Panc1 (cell line): Measurements from ENCODE around the gene GPR84. TPM values are rescaled to one million over a fixed set of nuclear protein-coding genes. Genes with fewer than 3 reads are reported as not detected.

Experiments
- ATAC-seq: fragments of 200-7000 bp; cut with Tn5 transposase; 2 replicates; pipeline ENCODE4 v1.9.1; 2020; ENCODE audit warnings: mild to moderate bottlenecking, moderate library complexity
- BruUV-seq: library from RNA; stranded (reverse); fragments of 400-500 nt; replicated peaks from 2 replicates; lab custom pipeline; 2021; lab: Mats Ljungman, UMichigan
- CTCF ChIA-PET: fragments of 300-600 bp; sonication (Branson Sonifier 250); formaldehyde crosslinking; loops from one replicate; lab custom pipeline; 2022; ENCODE audit warnings: antibody characterized with exemption; lab: Charles Lee
- POLR2A ChIA-PET: fragments of 300-600 bp; sonication (Branson Sonifier 250); formaldehyde crosslinking; loops from one replicate; lab custom pipeline; 2022; ENCODE audit warnings: antibody characterized with exemption; lab: Charles Lee
- DNase-seq: peaks from one replicate; pipeline ENCODE4 v3.0.0-alpha.2; 2010; ENCODE audit warnings: low read depth, low spot score
- H3K27ac ChIP-seq: 2 replicates; pipeline ENCODE4 v1.5.1; 2011; ENCODE audit warnings: mild to moderate bottlenecking, low read length, inconsistent platforms
- H3K27me3 ChIP-seq: fragments of 200-500 bp; sonication (Bioruptor generic); 2 replicates; pipeline ENCODE4 v1.6.0; 2014; ENCODE audit warnings: low read length, inconsistent platforms; ENCODE audit not compliant: control insufficient read depth, insufficient read depth
- H3K36me3 ChIP-seq: fragments of 200-500 bp; sonication (Bioruptor generic); 2 replicates; pipeline ENCODE4 v1.5.1; 2014; ENCODE audit warnings: inconsistent platforms, mild to moderate bottlenecking, low read length, moderate library complexity; ENCODE audit not compliant: control insufficient read depth, insufficient read depth
- H3K4me1 ChIP-seq: 2 replicates; pipeline ENCODE4 v1.5.1; 2011; ENCODE audit warnings: inconsistent platforms, mild to moderate bottlenecking, low read length, moderate library complexity; ENCODE audit not compliant: control insufficient read depth, insufficient read depth
- H3K4me3 ChIP-seq, 2 experiments: 2 replicates each; pipeline ENCODE4 v1.5.1; 2011 to 2012; ENCODE audit warnings: low read depth in 2 of 2, low read length in 2 of 2, mild to moderate bottlenecking in 2 of 2, inconsistent platforms in 1 of 2, moderate library complexity in 1 of 2
- H3K9me3 ChIP-seq: fragments of 200-500 bp; sonication (Bioruptor generic); 2 replicates; pipeline ENCODE4 v1.5.1; 2014; ENCODE audit warnings: low read depth, mild to moderate bottlenecking, inconsistent platforms, low read length, moderate library complexity; ENCODE audit not compliant: control insufficient read depth, insufficient read depth
- POLR2AphosphoS5 ChIP-seq: IDR thresholded peaks from 2 replicates; pipeline ENCODE4 v1.6.1; 2012; ENCODE audit warnings: mild to moderate bottlenecking, low read depth, low read length, moderate library complexity
- SIN3A ChIP-seq: IDR thresholded peaks from 2 replicates; pipeline ENCODE4 v1.6.1; 2012; ENCODE audit warnings: low read depth, mild to moderate bottlenecking, low read length, moderate library complexity, borderline replicate concordance; ENCODE audit not compliant: insufficient read depth
- TCF7L2 ChIP-seq: IDR thresholded peaks from 2 replicates; pipeline ENCODE4 v1.6.1; 2011; ENCODE audit warnings: mild to moderate bottlenecking, low read depth, low read length, inconsistent platforms
- in situ Hi-C: cut with HindIII; loops from 2 replicates; pipeline ENCODE4 v1.10.0; 2016; ENCODE audit warnings: low sequenced_read_pairs, low pct_unique_long_range_greater_than_20kb
- intact Hi-C: fragments of 100-400 bp; cut with micrococcal nuclease; formaldehyde crosslinking; loops from one replicate; pipeline ENCODE4 v1.10.0; 2022; ENCODE audit not compliant: unreplicated experiment
- total RNA-seq: library from RNA; stranded (reverse); gene quantifications from one replicate; pipeline ENCODE4 v1.2.1, GENCODE V29; 2021; ENCODE audit not compliant: unreplicated experiment
- TF ChIP-seq, protein P1 (sequence below): fragments of 450-650 bp; IDR thresholded peaks from 2 replicates; pipeline ENCODE4 v1.5.1; 2017; ENCODE audit warnings: mild to moderate bottlenecking
- TF ChIP-seq, protein P2 (sequence below), 2 experiments: IDR thresholded peaks; 2 replicates each; pipeline ENCODE4 v1.6.1; 2011 to 2012; ENCODE audit warnings: low read depth in 2 of 2, control low read depth in 1 of 2, low read length in 1 of 2, mild to moderate bottlenecking in 1 of 2, moderate library complexity in 1 of 2; ENCODE audit not compliant: insufficient read depth in 1 of 2

GPR84 gene
- total RNA-seq, 1 experiment from 2014 or later, result not detected

DNA sequence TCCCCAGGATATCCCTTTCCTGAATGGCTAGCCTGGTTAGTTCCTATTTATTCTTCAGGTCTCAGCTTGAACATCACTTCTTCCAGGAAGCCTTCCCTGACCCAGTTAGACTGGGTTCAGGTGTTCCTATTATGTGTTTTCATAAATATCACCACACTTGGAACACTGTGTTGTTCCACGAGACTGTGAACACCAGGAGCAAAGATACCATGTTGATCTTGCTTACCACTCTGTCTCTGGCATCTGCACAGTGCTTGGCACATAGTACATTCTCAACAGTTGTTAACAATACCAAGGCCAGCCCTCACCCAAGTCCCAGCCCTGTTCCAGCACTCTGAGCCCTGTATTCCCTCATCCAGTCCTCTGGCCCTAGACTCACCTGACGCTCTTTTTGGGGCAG lies 33.9 kb upstream of the GPR84 start:
- H3K9me3 ChIP-seq, result no peaks in the 10 kb centered on the region
- DNase-seq, result no peak
- in situ Hi-C loops, result no loop called here
- H3K4me1 ChIP-seq, result no peaks in the 10 kb centered on the region
- H3K4me3 ChIP-seq, result no peak overlapping the region
- ATAC-seq, result no peak
- TF ChIP-seq, protein P1, sequence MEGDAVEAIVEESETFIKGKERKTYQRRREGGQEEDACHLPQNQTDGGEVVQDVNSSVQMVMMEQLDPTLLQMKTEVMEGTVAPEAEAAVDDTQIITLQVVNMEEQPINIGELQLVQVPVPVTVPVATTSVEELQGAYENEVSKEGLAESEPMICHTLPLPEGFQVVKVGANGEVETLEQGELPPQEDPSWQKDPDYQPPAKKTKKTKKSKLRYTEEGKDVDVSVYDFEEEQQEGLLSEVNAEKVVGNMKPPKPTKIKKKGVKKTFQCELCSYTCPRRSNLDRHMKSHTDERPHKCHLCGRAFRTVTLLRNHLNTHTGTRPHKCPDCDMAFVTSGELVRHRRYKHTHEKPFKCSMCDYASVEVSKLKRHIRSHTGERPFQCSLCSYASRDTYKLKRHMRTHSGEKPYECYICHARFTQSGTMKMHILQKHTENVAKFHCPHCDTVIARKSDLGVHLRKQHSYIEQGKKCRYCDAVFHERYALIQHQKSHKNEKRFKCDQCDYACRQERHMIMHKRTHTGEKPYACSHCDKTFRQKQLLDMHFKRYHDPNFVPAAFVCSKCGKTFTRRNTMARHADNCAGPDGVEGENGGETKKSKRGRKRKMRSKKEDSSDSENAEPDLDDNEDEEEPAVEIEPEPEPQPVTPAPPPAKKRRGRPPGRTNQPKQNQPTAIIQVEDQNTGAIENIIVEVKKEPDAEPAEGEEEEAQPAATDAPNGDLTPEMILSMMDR, result no peak
- TF ChIP-seq SIN3A, result no peak
- TF ChIP-seq, protein P2, sequence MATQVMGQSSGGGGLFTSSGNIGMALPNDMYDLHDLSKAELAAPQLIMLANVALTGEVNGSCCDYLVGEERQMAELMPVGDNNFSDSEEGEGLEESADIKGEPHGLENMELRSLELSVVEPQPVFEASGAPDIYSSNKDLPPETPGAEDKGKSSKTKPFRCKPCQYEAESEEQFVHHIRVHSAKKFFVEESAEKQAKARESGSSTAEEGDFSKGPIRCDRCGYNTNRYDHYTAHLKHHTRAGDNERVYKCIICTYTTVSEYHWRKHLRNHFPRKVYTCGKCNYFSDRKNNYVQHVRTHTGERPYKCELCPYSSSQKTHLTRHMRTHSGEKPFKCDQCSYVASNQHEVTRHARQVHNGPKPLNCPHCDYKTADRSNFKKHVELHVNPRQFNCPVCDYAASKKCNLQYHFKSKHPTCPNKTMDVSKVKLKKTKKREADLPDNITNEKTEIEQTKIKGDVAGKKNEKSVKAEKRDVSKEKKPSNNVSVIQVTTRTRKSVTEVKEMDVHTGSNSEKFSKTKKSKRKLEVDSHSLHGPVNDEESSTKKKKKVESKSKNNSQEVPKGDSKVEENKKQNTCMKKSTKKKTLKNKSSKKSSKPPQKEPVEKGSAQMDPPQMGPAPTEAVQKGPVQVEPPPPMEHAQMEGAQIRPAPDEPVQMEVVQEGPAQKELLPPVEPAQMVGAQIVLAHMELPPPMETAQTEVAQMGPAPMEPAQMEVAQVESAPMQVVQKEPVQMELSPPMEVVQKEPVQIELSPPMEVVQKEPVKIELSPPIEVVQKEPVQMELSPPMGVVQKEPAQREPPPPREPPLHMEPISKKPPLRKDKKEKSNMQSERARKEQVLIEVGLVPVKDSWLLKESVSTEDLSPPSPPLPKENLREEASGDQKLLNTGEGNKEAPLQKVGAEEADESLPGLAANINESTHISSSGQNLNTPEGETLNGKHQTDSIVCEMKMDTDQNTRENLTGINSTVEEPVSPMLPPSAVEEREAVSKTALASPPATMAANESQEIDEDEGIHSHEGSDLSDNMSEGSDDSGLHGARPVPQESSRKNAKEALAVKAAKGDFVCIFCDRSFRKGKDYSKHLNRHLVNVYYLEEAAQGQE (IDR thresholded peaks at IDR 0.05; ENCODE audit: insufficient read depth in 1 of 2, low read depth in 2 of 2, low read length in 1 of 2), result no peak
- TF ChIP-seq POLR2AphosphoS5, result no peak
- TF ChIP-seq TCF7L2, result no peak
- H3K27me3 ChIP-seq, result no peaks in the 10 kb centered on the region
- intact Hi-C loops, result no loop called here
- H3K36me3 ChIP-seq, result peaks cover 7% of the 10 kb centered on the region
- ChIA-PET CTCF (interaction anchor here (0.6 to 2.4 kb wide), 3 partner anchors 13 to 55 kb away, joined by 3 to 72 read pairs (median 6); no protein-coding TSS in a partner anchor), POLR2A (no interaction called here)
- no TSS peak for BruUV-seq
- no peak overlapping the region for H3K27ac ChIP-seq

DNA sequence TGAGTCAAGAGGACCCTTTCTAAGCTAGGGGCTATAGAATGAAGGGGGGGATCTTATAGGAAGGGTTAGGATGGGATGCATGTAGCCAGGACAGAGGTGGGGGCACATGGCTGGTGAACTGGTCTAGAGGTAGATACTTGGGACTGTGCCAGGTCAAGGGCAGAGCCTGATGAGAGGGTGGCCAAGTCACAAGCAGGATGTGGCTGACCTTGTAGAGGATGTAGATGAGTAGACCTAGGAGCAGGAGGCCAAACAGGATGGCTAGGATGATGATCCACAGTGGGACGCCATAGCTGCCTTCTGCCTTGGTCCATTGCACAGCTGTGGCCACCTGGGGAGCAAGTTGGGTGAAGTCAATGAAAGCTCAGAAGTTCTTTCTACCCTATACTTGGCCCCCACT lies 32.9 kb upstream of the GPR84 start:
- in situ Hi-C loops, result no loop called here
- no peaks in the 10 kb centered on the region for H3K9me3 ChIP-seq
- ChIA-PET CTCF (no interaction called here), POLR2A (no interaction called here)
- peaks cover 7% of the 10 kb centered on the region for H3K36me3 ChIP-seq
- H3K4me1 ChIP-seq, result no peaks in the 10 kb centered on the region
- DNase-seq (no peak), ATAC-seq (no peak)
- H3K27me3 ChIP-seq, result no peaks in the 10 kb centered on the region
- no peak overlapping the region for H3K4me3 ChIP-seq
- BruUV-seq, result no TSS peak
- TF ChIP-seq TCF7L2, result no peak
- TF ChIP-seq, protein P2 (IDR thresholded peaks at IDR 0.05; ENCODE audit: insufficient read depth in 1 of 2, low read depth in 2 of 2, low read length in 1 of 2), result no peak
- TF ChIP-seq, protein P1, result no peak
- TF ChIP-seq SIN3A, result no peak
- no peak overlapping the region for H3K27ac ChIP-seq
- intact Hi-C loops, result no loop called here
